DOHH2 (cell line): ENCODE results near the gene PIP.
"Not testable (repeated sequence)": the region's sequence is repeated elsewhere in the genome, so short reads cannot be mapped to it uniquely, and the experiment has no call there.

ENCODE experiments used
- H3F3A ChIP-seq: fragments of 200-600 bp; sonication (generic), shearing (Covaris generic); 2 replicates; pipeline ENCODE4 v1.6.0; 2016; ENCODE audit warnings: antibody characterized with exemption, mild to moderate bottlenecking; ENCODE audit not compliant: control insufficient read depth, insufficient read depth
- H3K27ac ChIP-seq: fragments of 200-600 bp; sonication (generic); 2 replicates; pipeline ENCODE4 v1.5.1; 2014; ENCODE audit warnings: low read depth, mild to moderate bottlenecking, low read length, moderate library complexity
- H3K27me3 ChIP-seq: fragments of 200-600 bp; sonication (generic); 2 replicates; pipeline ENCODE4 v1.6.1; 2014; ENCODE audit warnings: mild to moderate bottlenecking, low read length, mixed read lengths; ENCODE audit not compliant: control insufficient read depth
- H3K36me3 ChIP-seq: fragments of 200-600 bp; sonication (generic); 2 replicates; pipeline ENCODE4 v1.6.1; 2014; ENCODE audit warnings: mild to moderate bottlenecking, low read length, moderate library complexity, mixed read lengths; ENCODE audit not compliant: control insufficient read depth
- H3K4me1 ChIP-seq: fragments of 200-600 bp; sonication (generic); 2 replicates; pipeline ENCODE4 v1.6.1; 2014; ENCODE audit warnings: mild to moderate bottlenecking, low read length, mixed read lengths; ENCODE audit not compliant: control insufficient read depth
- H3K4me2 ChIP-seq: fragments of 200-600 bp; sonication (generic); 2 replicates; pipeline ENCODE4 v1.6.0; 2014; ENCODE audit warnings: mild to moderate bottlenecking, low read length, moderate library complexity
- H3K4me3 ChIP-seq: fragments of 200-600 bp; sonication (generic); 2 replicates; pipeline ENCODE4 v1.5.1; 2014; ENCODE audit warnings: mild to moderate bottlenecking, low read length, mixed read lengths
- H3K79me2 ChIP-seq: fragments of 200-600 bp; sonication (generic); 2 replicates; pipeline ENCODE4 v1.6.1; 2014; ENCODE audit warnings: mild to moderate bottlenecking, low read length, mixed read lengths; ENCODE audit not compliant: control insufficient read depth
- H3K9me2 ChIP-seq: fragments of 200-600 bp; sonication (generic); replicated peaks from 2 replicates; pipeline ENCODE4 v1.6.1; 2014; ENCODE audit warnings: mild to moderate bottlenecking, low read length, mixed read lengths; ENCODE audit not compliant: control insufficient read depth
- H3K9me3 ChIP-seq: fragments of 200-600 bp; sonication (generic); 2 replicates; pipeline ENCODE4 v1.6.1; 2014; ENCODE audit warnings: antibody characterized with exemption, low read length, mixed read lengths; ENCODE audit not compliant: control insufficient read depth, insufficient read depth
- H4K20me1 ChIP-seq: fragments of 200-600 bp; sonication (generic); 2 replicates; pipeline ENCODE4 v1.6.0; 2014; ENCODE audit warnings: low read depth, mild to moderate bottlenecking, antibody characterized with exemption, low read length, moderate library complexity; ENCODE audit not compliant: control insufficient read depth, insufficient read depth
- CTCF ChIP-seq: fragments of 200-600 bp; sonication (generic); IDR thresholded peaks from one replicate; pipeline ENCODE4 v1.5.1; 2014; ENCODE audit warnings: antibody characterized with exemption, mild to moderate bottlenecking, low read depth, low read length; ENCODE audit not compliant: poor library complexity, severe bottlenecking
- EZH2phosphoT487 ChIP-seq: fragments of 200-600 bp; sonication (generic); IDR thresholded peaks from 2 replicates; pipeline ENCODE4 v1.6.1; 2017; ENCODE audit warnings: borderline replicate concordance, mild to moderate bottlenecking, antibody characterized with exemption, low read length, moderate library complexity, mixed read lengths

The PIP gene

DNA sequence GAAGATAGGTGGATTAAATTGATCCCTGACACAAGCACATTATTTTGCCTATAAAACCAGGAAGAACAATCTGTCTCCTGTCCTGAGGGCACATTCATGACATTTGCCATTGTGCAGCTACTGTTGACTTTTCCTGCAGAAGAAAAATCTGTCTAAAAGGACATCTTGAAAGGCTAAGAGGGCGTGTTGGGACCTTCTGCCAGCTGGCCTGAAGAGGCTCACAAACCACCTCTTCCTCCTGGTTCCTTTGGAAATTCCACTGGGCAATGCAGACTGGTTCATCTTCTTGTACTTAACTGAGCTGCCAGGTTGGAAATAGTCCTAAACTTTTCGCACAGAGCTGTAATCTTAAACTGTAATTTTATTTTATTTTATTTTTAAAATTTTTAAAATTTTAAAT lies 35.7 kb upstream of the PIP start:
- Histone ChIP-seq H3K36me3 (no peaks in the 10 kb centered on the region), H3K9me2 (no peaks in the 10 kb centered on the region), H3K4me3 (no peak overlapping the region), H3K79me2 (no peaks in the 10 kb centered on the region), H3F3A (no peaks in the 10 kb centered on the region), H3K27ac (no peak overlapping the region), H4K20me1 (no peaks in the 10 kb centered on the region), H3K27me3 (no peaks in the 10 kb centered on the region), H3K4me1 (peaks cover 16% of the 10 kb centered on the region), H3K4me2 (no peak overlapping the region), H3K9me3 (peaks cover 44% of the 10 kb centered on the region)
- no peak for TF ChIP-seq CTCF
- no peak for TF ChIP-seq EZH2phosphoT487

DNA sequence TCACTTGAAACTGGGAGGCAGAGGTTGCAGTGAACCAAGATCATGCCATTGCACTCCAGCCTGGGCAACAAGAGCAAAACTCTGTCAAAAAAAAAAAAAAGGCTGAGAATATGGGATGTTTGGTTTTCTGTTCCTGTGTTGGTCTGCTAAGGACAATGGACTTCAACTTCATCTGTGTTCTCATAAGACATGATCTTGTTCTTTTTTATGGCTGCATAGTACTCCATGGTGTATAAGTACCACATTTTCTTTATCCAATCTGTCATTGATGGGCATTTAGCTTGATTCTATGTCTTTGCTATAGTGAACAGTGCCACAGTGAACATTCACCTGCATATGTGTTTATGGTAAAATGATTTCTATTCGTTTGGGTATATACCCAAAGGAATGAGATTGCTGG lies 32.3 kb upstream of the PIP start:
- peaks cover 40% of the 10 kb centered on the region for H3K9me3 ChIP-seq
- not testable (repeated sequence) for H3K4me3 ChIP-seq, H3K36me3 ChIP-seq, H3K4me2 ChIP-seq, H3K9me2 ChIP-seq, H4K20me1 ChIP-seq, H3F3A ChIP-seq, H3K79me2 ChIP-seq, H3K27ac ChIP-seq, H3K27me3 ChIP-seq, H3K4me1 ChIP-seq

DNA sequence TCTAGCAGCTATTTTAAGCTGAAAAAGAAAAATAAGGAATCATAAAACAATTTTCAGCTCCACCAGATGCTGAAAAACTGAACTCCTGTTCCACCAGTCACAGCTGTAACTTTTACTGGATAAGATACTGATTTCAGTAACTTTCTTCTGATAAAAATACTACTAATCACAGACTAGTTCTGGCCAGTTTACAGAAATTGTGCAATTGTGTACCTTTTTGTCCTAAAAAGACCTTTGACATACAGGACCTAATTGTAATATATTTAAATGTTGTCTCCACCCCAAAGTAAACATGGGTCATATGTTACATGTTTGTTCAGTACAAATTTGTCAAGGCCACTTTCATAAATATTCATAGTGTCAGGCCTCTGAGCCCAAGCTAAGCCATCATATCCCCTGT lies 27.1 kb upstream of the PIP start:
- no peaks in the 10 kb centered on the region for H3K79me2 ChIP-seq
- no peak overlapping the region for H3K27ac ChIP-seq
- no peak overlapping the region for H3K4me3 ChIP-seq
- no peak overlapping the region for H3K4me2 ChIP-seq
- H3K36me3 ChIP-seq, result no peaks in the 10 kb centered on the region
- H4K20me1 ChIP-seq, result no peaks in the 10 kb centered on the region
- no peaks in the 10 kb centered on the region for H3K27me3 ChIP-seq
- peaks cover 10% of the 10 kb centered on the region for H3K9me3 ChIP-seq
- H3K9me2 ChIP-seq, result no peaks in the 10 kb centered on the region
- no peaks in the 10 kb centered on the region for H3K4me1 ChIP-seq
- no peaks in the 10 kb centered on the region for H3F3A ChIP-seq
- no peak for TF ChIP-seq EZH2phosphoT487
- no peak for TF ChIP-seq CTCF

GRCh38 chr7:143108019-143108418 lies 23.9 kb upstream of the PIP start:
- not testable (repeated sequence) for H3K4me1 ChIP-seq, H4K20me1 ChIP-seq, H3K4me2 ChIP-seq, H3K36me3 ChIP-seq, H3K27ac ChIP-seq, H3K27me3 ChIP-seq, H3K79me2 ChIP-seq, H3F3A ChIP-seq, H3K9me2 ChIP-seq, H3K4me3 ChIP-seq
- H3K9me3 ChIP-seq, result peaks cover 10% of the 10 kb centered on the region
